ENCODE measurements around the gene CRTC1.
A peak's percentile ranks its signal among the peaks of the same experiment; 100 is the strongest.

Gene CRTC1, protein sequence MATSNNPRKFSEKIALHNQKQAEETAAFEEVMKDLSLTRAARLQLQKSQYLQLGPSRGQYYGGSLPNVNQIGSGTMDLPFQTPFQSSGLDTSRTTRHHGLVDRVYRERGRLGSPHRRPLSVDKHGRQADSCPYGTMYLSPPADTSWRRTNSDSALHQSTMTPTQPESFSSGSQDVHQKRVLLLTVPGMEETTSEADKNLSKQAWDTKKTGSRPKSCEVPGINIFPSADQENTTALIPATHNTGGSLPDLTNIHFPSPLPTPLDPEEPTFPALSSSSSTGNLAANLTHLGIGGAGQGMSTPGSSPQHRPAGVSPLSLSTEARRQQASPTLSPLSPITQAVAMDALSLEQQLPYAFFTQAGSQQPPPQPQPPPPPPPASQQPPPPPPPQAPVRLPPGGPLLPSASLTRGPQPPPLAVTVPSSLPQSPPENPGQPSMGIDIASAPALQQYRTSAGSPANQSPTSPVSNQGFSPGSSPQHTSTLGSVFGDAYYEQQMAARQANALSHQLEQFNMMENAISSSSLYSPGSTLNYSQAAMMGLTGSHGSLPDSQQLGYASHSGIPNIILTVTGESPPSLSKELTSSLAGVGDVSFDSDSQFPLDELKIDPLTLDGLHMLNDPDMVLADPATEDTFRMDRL

DNA sequence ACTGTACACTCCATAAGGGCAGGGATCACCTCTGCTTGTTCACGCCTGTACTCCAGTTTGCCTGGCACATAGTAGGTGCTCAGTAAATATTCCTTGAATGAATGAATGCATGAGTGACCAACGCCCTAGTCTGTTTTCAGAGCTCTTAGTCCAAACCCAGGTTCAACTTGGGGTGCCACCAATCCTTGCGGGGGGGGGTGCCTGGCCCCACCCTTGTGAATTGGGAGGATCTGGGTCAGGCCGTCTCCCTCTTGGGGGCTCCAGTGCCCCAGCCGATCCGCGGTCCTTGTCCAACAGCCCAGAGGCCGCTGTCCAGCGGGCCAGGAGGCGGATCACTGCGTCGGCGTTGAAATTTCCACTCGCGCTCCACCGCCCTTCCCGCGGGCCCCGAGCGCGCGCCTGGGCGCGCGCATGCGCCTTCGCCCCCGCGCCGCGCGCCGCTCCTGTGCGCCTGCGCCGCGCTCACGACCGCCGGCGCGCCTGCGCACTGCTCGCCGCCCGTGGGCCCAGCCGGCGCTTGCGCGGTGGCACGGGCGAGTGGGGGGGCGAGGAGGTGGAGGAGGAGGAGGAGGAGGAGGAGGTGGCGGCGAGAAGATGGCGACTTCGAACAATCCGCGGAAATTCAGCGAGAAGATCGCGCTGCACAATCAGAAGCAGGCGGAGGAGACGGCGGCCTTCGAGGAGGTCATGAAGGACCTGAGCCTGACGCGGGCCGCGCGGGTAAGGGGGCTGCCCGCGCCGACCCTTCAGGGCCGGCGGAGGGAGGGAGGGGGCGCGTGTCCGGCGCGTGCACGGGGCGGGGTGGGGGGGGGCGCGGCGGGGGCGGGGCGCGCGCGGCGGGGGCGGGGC, at the start of gene CRTC1:
CRTC1 (plus strand) TSS at position 572 of the 849 bp plus-strand sequence; CDS start at position 595, 23 bp downstream.
- no peak for DNase-seq

DNA sequence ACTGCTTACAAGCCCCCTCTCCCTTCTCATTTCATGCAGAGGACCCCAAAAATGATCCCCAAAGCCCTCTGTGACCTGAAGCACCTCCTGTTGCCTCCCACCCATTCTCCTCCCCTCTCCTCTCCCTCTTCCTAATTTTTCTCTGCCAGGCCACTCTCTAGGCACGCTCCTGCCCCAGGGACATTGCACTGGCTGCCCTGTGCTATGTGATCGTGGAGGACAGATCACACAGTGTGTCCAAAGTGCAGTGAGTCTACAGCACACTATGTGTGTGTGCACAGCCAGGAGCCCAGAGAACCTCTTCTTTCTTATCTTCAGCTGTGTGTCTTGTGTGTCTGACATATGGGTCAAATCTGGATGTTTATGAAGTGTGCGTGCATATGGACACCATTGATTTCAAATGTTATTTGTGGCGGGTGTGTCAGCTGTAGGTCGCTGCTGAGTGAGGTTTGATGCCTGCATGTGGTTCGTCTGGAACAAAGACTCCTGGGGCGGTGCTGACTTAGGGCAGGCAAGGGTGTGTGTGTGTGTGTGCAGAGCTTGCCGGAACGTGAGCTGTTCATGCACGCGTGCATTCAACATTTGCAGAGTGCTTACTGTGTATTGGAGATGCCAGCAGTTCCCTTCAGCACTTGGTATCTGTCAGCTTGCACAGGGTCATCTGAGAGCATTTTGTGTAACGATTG, 48.7 kb upstream of the CRTC1 start:
- no peak for DNase-seq

DNA sequence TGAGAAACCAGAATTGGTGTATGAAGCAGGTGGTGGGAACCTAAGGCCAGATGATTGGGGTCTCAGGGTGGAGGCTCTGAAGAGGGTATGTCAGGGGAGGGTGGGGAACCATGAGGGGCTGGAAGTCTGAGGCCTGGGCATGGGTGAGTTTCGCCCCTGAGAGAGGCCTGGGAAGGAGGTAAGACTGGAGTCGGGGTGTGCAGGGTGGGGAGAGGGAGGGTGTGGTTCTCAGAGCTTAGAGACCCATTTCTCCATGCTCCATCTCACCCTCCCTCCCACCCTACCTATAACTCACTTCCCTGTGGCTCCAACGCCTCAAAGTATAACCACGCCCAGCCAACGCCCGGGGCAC, 47.7 kb upstream of the CRTC1 start:
- no peak for DNase-seq

DNA sequence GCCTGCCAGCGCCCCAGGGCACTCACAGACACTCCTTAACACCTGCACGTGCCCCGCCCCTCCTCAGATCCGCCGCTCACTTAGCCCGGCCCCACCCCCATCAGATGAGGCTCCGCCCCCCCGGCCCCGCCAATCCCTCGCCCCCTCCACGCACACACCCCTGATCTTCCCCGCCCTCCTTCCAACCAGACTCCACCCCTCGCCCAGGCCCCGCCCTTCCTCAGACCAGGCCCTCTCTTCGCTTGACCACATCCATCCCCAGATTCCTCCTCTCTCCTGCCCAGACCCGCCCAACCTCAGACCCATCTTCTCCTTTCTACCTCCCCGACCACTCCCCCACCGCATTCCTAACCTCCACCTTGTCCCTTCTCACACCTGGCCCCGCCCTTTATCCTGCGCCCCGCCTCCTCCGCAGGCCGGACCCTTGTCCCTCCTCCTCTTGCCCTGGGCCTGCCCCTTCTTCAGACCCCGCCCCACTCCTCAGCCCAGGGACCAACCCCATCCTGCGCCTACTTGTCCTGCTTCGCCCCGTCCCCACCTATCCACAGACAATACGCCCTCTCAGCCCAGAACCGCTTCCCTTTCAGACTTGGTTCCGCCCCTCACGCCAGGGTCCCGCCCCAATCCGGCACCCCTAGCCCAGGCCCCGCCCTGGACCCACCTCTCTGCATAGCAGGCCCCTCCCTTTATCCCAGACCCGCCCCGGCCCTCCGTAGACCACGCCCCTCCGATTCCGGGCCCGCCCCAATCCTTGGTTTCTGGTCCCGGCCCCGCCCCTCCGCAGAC, 47.1 kb upstream of the CRTC1 start:
- DNase-seq: peak; percentile 48

DNA sequence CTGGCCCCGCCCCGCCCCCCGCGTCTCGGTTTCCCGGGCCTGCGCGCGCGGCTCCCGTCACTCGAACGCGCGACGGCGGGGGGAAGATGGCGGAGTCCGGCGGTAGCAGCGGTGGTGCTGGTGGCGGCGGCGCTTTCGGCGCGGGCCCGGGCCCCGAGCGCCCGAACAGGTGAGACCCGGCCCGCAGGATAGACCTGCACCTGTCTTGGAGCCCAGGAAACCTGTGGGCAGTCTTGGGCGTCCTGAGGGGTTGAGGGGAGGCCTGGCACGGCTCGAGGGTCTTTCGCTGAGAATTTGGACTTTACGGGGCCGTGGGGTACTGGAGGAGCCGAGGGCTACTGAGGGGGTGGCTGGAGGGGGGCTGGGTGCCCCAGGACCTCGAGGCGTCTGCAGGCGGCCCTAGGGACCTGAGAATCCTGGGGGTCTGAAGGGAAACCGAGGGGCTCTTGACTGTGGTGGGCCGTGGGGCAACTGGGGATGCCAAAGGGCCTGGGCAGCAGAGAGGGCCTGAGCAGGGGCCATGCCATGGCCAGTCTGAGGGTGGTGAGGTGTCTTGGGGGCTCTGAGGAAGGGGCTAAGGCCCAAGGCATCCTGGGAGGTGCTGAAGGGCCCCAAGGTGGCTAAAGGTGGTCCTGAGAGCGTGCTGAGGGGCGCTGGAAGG, 46.4 kb upstream of the CRTC1 start, which contains the start of gene KLHL26:
KLHL26 (plus strand) TSS at position 60 of the 661 bp plus-strand sequence; CDS start at position 87, 27 bp downstream.
- no peak for DNase-seq

DNA sequence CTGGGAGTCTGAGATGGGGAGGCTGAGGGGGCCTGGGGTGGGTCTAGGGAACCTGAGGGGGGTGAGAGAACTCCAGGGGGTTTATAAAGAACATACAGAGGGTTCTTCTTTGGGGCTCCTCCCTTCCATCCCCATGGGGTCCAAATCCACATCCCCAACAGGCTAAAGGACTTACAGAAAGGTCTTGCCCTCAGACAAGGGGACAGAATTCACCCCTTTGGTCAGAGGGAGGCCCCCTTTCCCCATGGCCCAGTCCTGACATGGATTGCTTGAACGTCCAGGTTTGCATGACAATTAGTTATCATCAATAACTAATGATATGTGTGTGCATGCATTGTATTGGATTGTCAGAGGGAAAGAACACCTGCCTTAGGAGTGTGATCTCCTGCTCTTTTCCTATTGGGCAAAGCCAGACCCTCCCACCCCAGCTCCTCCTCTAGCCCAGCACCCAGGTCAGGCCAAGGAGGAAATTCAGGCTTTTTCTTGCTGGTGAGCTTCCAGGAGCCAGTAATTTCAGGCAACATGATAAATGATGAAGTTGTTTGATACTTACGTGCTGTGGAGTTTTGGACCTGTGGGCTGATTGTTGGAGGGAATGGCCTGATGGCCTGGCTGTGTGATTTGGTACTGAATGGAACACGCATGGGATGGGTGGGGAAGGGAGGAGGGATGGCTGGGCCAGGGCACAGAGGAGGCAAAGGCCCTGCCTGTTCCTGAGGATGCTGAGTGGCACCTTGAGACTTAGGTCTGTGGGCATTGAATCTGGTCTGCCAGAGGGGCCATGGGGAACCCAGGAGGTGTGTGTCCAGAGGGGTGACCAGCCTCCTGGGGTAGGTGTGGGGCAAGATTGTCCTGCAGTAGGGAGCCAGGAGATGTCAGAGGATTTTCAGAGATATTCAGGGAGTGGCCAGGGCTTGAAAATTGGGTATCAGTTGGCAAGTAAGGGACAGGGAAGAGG, 45.5 kb upstream of the CRTC1 start:
- DNase-seq: no peak

DNA sequence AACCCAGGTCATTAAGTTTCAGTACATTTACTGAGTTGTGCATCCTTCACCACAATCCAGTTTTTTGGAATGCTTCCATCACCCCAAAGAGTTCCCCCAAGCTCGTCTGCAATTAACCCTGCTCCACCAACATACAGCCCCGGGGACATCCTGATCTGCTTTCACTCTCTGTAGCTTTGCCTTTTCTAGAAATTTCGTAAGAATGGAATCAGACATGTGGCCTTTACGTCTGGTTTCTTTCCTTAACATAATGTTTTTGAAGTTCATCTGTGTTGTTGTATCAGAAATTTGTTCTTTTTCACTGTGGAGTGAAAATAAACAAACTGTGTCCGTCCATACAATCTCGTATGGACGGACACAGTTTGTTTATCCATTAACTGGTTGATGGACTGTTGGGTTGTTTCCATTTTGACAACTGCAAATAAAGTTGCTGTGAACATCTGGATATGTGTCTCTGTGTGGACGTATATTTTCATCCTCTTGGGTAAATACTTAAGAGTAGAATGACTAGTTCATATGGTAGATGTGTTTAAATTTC, 43.7 kb upstream of the CRTC1 start:
- no peak for DNase-seq

DNA sequence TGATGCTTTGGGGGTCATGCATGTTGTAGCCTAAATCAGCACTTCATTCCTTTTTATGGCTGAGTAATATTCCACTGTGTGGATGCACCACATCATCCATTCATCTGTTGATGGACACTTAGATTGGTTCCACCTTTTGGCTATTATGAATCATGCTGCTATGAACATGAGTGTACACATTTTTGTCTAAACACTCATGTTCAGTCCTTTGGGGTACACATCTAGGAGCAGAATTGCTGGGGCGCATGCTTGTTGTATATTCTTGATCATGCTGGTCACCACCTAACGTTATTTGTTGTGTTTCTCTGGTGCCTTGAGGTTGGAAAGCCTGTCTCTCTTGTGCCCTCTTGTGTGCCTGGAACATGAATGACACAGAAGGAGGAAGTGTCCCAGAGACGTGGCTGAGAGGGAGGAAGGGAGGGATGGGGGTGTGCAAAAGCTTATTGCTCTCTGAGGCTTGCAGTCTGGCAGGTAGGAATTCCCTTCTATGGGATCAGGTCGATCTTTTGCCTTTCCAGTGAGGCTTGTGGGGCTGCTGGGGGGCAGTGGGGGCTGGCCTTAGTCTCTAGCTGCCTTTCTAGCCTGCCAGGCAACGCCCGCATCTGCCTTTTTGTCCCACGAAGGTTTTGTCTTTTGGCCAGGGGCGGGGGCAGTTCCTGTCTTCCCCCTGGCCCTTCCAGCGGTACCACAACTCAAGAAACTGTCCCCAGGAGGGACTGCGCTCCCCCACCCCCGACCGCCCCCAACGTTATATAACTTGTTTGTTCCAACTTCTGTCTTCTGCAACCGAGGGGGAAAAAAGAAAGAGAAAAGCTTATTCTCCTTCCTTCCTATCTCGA, 39.1 kb upstream of the CRTC1 start:
- DNase-seq: no peak

DNA sequence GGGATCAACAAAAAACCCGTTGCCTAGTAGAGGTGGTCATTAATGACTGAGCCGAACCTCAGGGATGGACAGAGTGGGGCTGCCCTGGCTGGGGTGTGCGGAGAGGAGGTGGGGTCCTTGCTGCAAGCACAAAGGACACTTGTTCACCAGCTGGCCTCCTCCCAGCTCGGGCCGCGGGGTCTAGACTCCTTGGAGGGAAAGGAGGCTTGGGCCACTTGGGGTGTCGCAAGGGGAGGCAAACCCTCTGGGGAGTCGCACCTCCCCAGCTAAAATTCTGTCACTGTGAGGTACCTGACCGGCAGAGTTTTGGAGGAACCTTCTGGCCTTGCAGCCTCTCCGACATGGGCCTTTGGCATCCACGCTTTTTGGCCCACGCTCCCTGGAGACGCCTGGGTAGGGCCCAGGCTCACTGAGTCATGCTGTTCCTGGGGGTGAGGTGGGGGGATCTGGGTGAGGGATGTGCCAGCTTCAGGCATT, 38.4 kb upstream of the CRTC1 start:
- DNase-seq: no peak

DNA sequence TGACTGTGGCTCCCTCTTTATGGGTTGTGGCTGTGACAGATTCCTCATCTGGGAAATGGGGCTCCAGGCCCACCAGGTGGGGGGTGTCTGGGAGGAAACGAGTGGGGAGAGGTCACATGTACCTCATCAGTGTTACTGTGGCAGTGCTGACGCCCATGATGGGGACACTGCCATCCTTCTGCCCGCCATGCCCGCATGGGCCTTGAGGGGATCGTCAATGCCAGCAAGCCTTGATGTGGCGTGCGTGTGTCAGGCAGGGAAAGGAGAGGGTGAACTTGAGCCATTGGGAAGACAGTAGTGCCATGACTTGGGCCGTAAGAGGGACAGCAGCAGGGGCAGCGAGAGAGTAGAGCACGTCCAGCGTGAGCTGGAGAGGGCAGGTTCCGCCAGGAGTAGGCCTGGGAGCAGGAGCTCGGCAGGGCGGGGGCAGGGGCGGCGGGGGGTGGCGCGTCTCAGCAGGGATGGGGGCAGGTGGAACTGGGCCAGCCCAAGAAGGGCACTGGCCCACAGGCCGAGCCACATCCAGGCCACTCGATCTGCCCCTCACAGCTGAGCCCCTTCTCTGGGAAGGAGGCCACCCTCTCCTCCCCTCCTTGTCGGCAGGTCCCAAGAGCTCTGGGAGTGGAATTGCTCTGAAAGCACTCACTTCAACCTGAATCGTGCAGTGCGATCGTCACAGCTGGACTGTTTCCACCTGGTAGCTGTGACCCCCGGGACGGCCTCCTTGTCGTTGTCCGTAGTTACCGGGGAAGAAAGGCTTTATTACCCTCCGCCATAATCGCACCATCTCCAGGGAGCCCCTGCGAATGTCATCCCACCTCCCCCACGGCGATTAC, 36.7 kb upstream of the CRTC1 start:
- no peak for DNase-seq

DNA sequence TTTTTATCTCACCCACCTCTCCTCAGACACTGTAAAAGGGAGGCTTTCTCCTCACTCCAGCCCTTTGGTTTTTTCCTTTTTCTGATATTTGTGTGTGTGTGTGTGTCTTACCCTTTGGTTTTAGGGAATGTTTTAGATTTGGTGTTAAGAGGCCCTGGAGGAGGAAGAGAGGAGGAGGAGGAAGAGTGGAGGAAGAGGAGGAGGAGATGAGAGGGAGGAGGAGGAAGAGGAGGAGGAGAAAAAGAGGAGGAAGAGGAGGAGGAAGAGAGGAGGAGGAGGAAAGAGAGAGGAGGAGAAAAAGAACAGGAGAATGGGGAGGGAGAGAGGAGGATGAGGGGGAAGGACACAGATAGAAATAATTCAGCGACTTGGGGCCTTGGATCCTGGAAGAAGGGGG, 36.1 kb upstream of the CRTC1 start:
- DNase-seq: no peak

DNA sequence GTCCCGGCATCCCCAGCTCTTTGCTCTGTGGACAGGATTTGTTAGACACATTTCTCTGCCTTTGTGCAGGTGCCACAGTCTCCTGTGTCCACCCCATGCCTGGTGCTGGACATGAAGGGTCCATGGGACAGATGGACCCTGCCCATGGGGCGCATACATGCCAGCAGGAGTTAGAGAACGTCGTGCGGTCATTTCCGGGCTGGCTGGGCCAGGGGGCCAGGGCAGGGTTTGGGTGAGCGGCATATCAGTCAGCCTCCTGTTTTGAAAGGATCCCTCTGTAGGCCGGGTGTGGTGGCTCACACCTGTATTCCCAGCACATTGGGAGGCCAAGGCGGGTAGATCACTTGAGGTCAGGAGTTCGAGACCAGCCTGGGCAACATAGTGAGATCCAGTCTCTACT, 35.7 kb upstream of the CRTC1 start:
- no peak for DNase-seq

DNA sequence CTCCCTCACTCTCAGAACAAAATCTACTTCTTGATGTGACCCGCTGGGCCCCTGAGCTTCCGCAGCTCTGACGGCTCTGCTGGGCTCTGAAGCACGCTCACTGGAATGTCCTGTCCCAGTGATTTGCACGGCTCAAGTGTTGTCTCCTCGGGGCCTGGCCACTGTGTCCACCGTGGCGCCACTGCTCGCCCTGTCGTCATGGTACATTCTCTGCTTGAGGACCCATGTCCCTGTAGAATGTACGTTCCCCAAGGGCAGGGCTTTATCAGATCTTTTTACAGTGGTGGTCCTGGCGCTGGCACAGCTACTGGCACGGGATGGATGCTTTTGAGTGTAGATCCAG, 34.5 kb upstream of the CRTC1 start:
- DNase-seq: no peak

DNA sequence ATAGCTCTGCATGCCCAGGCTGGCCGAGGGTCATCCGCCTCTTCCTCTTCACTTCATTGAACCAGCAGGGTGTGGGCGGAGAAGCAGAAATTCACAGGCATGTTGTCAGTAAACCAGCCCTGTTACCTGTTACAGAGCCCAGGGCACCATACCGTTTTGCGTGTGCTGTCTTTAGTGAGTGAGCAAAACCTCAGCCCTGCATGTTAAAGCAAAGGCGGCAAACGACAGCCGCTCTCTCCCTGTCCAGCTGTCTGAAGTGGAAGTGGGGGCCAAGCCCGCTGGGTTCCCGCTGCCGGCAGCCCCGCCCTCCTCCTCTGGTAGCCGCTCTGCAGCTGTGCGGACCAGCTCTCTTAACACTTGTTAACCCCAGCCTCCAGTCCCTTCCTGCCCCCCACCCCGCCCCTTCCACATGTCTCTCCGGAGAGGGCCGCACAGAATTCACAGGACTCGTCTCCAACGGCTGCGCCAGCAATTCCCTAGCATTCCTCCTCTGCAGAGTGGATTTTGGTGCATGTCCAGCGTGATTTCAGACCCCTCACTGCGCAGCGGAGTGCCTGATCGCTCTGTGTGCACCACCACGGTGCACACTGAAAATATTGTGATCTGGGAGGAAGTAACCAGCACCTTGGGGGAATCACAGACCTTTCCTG, 34.0 kb upstream of the CRTC1 start:
- DNase-seq: peak; percentile 51

DNA sequence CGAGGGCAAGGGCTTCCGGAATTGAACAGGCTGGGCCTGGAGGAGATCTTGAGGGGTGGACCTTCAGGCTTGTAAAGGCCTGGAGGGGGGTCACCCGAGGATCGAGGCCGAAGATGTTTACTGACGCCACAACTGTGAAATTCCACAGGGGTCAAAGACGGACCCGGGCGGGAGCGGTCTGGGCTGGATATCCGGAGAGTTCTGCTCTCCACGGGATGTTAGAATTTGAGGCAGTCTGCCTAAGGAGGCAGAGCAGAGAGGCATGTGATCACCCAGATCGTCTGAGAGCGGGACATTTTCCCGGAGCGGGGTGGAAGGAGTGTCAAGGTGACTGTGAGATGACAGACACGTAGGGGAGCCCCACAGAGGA, 33.5 kb upstream of the CRTC1 start:
- DNase-seq: no peak

DNA sequence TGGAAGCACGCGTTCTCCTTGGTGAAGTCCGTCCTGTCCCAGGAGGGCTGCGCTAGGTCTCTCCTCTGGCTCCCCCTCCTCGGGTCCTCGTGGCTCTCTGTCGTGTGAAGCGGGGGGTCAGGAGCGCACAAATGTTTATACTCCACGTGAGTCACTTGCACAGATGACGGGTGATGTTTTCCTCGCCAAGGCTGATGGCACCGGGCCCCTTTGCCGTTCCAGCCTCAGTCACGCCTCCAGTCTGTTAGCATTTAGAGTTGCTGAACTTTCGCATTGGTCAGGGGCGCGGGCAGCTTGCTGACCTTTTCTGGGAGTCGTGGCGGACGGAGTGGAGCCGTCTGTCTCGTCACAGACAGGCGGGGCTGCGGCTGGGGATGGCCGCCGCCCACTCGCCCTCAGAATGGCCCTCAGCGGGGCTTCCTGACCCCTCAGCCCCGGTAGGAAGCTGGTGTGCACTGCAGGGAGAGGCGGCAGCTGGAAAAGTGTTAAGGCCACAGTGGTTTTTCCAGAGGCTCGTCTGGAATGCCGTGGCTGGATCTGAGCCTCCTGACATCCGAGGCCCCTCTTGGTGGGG, 32.9 kb upstream of the CRTC1 start:
- no peak for DNase-seq

DNA sequence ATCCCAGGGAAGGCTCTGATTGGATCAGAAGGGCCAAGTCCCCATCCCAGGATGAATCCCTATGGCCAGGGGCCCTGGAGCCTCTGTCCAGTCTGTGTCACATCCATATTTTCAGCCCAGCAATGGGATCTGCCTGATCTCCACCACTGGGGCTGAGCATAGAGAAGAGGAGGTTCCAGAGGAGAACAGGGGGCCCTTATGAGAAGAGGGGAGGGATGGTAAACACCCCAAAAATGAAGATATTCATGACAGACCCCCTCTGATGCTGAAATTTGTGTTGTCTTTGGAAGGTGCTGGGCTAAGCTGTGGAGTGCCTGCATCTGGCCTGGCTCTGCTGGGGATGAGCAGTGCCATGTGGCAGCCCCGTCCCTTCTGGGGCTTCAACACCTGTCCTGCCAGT, 32.2 kb upstream of the CRTC1 start:
- DNase-seq: no peak

All from NCI-H524 treated with DMSO at 0.1 percent for 48 hours (cell line).